ENCODE data around the gene IFFO2.

Gene IFFO2

DNA sequence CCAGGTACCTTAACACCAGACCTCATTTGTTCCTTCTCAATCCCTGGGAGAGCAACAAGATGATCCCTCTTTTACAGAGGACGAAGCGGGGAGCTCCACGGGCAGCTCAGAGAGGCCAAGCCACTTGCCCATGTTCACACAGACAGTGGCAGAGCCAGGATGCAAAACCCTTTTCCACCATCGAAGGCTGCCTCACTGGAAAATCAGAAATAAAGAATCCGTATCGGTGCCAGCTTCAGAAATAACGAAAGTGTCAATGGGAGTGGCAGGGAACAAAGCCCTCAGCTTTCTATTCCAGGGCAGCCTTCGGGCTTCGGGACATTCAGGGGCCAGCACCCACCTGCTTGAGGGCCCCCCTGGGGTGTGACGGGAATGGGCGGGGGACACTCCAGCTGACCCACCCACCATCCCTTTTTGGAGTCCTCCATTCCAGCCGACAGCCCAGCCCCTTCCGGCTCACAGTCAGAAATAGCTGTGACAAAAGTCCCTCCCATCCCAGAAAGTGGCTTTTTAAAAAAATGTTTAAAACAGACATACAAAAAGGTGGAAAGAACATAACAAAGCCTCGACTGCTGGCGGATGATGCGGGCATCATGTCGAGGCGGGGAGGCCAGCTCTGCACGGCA is 6.0 kb downstream of the IFFO2 start:
- DNase-seq (ENCODE audit: low read depth) = no peak

DNA sequence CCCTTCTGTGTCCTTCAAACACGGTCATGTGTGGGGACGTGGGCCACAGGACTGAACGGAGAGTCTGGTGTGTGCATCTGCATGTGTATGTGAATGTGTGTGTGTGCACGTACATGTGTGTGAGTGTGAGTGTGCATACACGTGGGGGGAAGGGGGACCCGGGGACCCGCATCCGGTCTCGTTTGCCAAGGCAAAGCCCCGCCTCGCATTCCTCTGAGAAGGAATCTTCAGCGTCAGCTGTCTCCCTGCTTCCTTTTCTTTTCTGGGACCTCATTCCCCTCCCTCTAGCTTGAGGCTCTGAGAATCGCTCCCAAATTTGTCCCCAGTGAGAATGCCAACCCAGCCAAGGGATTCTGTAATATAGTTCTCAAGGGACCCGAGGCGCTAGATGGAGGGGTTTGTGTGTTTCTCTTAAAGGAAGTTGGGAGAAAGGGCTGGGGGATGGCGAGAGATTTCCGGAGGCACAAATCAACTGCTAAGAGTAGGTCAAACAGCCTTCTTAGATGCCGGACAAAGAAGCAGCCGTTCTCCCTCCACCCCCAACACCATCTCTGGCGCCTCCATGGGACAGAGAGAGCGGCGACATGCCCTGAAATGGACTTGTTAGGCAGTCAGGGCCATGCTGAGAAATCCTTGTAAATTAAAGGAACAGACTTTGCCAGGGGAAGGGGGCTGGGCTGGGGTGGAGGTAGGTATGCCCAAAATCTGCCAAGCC is 6.6 kb downstream of the IFFO2 start:
- no peak for DNase-seq (ENCODE audit: low read depth)

DNA sequence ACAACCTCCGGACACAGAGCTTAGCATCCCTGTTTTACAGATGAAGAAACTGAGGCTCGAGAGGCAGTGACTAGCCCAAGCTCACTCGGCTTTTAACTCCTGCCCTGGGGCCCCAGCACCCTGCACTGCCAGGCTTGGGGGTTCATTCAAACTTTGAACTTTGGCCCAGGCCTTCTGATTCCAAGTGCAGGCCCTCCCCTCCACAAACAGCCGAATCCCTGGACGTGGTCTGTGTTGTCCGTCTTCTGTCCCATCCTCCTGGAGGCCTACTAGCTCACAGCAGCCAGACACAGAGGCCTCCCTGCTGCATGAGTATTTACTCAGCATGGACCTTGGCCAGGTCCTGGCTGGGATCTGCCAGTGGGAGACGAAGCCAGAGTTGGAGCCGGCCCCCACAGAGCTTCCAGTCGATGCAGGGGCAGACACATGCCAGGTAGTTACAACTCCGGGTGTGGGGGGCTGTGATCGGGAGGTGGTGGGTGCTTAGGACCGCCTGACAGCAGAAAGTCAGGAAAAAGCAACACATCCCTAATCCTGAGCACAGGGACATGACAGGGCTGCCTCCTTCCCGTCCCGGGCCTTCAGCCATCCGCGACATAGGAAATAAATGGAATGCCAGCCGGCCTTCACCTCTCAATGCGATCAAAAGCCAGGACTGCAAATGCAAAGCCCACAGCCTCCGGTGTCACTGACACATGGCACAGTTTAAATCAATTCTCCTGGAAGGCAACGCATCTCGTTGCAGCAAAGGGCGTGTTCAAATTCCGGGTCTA is 7.4 kb downstream of the IFFO2 start:
- DNase-seq (ENCODE audit: low read depth) = no peak

DNA sequence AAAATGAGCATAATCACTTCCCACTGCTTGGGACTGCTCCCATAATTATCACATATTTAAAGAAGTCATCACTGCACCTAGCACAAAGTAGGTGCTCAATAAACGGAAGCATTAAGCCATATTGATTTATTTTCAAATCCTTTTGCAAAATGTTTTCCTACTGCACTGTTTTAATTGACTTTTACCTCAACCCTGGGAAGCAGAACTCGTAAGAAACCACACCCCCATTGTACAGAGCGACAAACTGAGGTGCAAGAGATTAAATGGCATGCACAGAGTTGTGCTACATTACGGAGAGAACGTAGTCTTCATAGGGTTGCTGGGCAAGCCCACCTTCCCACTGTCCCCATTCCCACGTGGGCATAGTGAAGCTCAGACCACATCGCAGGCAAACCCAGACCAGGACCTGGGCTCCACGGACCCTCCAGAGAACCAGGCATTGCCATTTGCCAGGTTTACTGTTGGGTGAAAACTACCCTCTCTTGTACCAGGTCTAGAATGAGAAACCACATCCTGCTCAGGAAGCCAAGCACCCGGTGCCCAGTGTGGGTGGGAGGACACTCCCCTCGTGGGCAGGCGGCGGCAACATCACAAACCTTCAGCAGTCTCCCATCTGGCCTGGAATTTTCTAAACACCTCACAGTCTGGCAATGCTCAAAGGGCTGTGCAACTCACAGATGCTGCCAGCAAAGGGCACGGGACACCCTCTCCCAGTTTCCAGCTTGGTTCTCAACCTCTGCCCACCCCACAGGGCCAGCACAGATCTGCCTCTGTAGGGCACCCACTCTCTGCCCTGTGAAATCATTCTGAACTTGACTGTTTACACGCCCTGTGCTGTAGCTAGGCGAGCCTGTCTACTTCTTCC is 8.2 kb downstream of the IFFO2 start:
- DNase-seq (ENCODE audit: low read depth) = no peak

DNA sequence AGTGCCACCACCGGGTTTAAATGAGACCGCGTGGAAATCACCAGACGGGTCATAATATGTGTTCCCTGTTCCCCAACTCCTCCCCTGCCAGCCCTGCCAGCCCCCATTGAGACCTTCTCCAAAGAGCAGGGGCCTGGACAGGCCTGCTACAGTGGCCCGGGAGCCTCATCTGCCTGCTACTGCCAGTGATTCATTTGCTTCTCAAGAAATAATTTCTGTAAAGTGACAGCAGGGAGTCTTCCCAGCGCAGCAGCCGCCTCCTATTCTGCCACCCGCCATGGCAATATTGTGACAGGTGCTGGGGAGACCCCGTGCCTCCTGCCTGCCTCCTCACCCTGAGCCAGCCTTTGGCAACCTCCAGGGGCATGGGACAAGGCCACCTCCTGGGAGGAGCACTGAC is 8.9 kb downstream of the IFFO2 start:
- no peak for DNase-seq (ENCODE audit: low read depth)

DNA sequence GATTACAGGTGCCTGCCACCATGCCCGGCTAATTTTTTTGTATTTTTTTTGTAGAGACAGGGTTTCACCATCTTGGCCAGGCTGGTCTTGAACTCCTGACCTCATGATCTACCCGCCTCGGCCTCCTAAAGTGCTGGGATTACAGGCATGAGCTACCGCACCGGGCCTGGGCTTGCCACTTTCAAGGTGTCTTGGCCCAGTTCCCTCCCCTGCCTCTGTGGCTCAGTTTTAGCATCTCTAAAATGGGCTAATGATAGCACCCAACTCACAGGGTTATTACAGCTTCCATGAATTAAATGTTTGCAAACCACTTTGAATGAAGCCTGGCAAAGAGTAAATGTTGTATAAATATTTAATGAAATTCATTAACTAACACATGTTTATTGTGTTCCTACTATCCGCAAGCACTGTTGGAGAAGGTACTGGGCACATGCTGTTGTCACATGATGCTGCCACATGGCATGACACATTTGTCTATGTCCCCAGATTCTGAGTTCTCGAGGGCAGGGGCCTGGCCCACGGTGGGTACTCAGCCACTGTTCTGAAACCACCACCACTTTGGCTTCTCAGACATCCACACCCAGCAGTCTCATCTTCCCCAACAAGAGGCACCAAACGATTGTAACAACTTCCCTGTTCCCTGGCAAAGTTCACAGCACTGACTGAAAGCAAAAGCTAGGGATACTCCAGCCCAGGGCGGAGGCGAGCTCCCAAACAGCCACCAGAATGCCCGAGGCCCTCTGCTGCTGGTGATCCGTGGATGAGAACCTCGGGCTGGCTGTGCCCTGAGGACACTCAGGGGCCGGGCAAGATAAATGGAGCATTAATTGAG is 9.7 kb downstream of the IFFO2 start:
- DNase-seq (ENCODE audit: low read depth) = no peak

DNA sequence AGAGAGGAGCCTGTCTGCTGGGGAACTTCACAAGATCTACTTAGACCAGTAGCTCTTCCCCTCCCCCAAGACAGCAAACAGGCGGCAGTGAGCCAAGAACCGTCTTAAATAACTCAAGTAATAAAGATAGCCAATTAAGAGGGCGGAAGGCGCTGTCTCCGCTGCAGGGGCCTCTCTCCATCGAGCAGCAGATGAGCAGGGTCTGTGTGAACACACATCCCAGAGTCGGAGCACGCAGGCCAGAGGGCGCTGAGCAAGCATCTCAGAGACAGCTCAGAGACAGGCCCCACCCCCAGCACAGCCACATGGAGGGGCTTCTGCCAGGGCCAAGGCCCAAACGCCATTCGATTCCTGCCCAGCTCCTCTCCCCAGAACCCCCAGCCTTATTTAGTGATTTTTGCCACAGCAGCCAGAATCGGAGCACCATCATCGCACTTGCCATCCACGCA is 11.1 kb downstream of the IFFO2 start:
- no peak for DNase-seq (ENCODE audit: low read depth)

DNA sequence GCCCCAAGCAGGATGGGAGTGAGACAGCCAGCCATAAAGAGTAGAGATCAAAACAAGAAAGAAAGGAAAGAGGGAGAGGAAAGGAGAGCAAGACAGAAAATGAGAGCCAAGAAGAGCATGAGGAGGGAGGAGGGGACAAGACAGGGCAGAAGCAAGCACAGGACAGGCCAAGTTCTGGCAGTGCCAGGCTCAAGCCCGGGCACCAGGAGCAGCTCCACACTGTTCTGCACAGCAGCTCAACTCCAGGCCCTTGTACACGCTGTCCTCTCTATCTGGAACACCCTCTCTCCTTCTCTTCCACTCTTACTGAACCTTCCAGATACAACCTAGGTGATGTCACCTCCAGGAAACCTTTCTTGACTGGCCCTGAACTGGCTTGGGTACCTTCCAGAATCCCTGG is 11.7 kb downstream of the IFFO2 start:
- no peak for DNase-seq (ENCODE audit: low read depth)

DNA sequence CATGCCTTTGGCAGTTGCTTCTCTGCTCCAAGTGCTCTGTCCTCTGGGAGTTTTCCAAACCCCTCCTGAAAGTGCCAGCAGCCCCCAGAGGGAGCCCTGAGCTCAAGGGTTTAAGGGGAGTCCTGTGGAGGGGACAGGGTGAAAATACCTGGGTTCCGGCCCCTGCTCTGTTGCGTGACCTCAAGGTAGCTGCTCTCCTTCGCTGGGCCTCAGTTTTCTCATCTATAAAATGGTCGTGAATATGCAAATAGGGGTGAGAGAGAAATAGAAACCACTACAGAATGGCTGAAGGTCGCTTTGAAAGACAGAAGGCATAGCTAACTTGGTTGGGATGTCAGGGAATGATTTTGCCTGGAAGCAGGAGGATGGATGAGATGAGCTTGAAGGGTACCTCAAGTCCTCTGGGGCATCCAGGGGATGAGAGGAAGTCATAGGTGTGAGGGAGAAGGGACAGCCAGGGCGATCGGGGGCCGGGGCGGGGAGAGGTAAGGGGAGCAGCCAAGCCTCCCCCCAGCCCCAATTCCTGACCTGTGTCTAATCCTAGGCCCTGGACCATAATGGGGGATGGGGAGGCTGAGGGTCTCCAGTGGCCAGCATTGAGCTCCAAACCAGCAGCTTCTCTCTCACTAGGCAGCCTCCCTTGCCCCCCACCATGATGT is 12.4 kb downstream of the IFFO2 start:
- no peak for DNase-seq (ENCODE audit: low read depth)

DNA sequence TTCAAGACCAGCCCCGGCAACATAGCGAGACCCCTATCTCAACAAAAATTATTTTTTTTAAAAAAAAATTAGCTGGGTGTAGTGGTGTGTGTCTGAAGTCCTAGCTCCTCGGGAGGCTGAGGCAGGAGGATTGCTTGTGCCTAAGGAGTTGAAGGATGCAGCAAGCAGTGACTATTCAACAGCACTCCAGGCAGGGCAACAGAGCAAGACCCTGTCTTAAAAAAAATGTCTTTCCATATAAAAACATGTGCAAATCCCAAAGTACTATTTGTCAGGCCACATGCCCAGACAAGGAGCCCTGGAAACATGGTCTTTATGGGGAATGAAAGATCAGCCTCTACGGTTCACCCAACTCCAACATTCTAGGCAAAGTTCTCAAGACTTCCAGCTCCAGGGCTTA is 13.3 kb downstream of the IFFO2 start:
- no peak for DNase-seq (ENCODE audit: low read depth)

DNA sequence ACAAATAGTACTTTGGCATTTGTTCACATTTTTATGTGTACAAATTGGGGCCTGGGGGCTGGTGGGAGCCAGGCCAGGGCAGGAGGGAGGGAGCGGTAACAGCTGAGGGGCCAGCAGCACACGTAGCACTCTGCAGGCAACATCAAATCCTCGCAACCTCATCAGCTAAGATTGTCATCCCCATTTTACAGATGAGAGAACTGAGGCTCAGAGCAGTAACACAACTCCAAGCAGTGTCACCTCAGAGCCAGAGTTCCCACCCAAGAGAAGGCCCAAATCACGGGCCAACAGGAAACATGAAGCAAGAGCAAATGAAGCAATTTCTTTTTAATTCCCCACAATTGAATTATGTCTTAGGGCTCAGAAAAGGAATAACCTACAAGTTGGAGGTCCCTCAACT is 14.1 kb downstream of the IFFO2 start:
- no peak for DNase-seq (ENCODE audit: low read depth)

DNA sequence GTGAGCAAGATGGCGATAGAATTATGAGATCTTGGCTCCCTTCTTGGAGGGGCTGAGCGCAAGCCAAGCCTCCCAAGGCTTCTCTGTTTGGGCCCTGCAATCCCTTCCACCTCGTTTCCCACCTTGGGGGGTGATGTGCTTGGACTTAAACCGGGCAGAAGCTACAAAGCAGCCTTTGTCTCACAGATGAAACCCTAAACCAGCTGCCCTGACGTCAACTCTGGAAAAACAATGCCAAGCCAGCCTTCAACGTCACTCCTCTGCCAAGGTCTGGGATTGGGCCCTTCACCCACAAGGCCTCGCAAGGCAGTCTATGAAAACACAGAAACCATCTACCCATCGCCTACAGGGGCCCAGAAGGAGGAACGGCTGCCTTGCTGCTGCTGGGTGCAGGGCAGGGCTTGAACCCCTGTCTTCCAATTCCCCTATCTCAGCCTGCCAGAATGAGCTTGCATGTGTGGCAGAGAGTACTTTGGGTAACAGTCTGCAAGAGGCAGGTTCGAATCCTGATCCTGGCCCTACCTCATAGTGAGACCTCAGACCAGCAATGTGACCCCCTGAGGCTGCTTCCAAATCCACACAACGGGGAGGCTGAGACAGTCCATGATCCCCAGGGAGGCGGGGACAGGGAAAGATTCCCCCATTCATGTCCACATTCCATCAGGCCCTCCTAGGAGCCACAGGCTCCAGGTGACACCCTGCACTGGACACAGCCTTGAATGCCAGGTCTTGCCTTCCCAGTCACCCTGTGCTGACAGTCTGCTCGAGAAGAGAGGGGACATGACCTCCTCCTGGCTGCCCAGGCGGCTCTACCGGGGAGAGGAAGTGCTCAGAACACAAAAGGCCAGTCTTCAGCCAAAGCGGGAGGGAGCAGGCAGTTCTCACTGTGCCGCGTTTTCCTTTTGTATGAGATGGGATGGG is 15.0 kb downstream of the IFFO2 start:
- DNase-seq (ENCODE audit: low read depth) = no peak

DNA sequence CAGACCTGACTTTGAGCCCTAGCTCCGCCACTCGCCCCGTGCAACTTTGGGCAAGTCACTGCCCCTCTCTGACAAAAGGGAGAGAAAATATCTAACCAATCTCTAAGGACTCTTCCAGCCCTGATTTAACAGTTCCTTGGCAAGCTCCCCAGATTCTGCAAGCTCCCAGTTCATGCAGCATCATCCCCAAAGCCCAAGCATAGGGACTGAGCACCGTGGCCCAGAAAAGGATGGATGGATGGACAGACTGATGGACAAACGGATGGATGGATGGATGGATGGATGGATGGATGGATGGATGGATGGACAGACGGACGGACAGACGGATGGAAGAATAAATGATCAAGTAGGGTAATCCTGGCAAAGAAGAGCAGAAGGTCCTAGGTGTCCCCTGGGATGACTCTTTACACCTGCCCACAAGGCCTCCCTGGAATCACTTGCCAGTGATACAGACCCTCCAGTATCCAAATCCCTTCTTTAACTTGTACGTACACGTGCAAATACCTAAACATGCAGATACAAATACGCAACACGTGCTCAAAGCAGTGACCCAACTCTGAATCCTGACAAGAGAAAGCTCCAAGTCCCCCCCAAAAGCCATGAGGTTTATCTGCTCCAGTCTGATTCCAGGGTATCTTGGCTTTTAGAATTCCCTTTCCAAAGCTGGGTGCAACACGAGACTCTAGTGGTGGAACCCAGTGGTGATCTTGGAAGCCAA is 16.0 kb downstream of the IFFO2 start:
- DNase-seq (ENCODE audit: low read depth) = no peak

DNA sequence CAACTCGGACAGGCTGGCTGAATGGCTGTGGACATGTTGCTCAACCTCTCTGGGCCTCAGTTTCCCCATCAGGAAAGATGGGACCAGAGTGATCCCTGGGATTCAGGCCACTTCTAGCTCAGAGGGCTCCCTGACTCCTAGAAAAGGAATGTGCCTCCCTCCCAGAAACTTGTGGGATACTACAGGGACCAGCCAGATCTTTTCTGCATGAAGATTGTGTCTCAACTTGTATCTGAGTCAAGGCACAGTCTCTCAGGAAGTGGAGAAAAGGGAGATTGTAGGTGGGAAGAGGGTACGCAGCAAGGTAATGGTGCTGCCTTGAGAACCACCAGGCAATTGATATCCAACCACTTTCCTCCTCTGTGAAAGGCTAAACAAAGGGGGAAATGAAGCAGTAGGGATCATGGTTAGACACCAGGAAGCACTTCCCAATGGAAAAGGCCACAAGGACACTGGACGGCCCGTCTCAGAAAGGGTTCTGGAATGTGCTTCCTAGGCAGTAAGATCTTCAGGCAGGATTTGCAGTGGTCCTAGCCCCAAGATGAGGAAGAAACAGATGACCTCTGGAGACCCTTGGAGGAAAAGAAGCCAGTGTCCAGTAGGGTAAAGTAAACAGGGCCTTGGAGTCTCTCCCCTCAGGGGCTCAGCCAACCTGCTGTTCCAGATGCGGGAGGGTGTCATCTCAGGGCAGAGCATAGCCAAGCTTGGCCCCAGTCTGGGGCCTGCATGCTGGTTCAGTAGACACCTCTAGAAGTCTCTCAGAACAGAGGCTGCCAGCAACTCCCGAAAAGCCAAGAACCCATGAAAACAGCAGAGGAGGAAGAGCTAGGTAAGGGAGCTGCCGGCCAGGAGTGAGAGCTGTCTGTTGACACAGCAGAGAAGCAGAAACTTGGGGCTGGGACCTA is 16.8 kb downstream of the IFFO2 start:
- no peak for DNase-seq (ENCODE audit: low read depth)

DNA sequence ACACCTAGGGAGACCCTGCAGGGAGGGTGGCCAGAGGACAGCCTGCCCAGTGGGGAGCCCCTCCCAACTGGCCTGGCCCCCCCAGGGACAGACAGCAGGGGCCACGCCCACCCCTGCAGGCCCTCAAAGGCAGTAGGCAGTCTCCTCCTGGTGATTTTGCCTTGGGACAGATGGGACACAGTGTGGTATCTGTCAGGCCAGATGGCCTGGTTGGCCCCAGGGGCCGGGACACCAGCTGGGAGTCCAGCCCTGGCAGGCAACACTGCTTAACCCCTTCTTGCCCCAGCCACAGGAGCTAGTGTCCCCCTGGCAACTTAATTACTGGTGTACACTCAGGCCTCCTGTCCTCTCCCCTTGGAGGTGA is 17.8 kb downstream of the IFFO2 start:
- DNase-seq (ENCODE audit: low read depth) = no peak

DNA sequence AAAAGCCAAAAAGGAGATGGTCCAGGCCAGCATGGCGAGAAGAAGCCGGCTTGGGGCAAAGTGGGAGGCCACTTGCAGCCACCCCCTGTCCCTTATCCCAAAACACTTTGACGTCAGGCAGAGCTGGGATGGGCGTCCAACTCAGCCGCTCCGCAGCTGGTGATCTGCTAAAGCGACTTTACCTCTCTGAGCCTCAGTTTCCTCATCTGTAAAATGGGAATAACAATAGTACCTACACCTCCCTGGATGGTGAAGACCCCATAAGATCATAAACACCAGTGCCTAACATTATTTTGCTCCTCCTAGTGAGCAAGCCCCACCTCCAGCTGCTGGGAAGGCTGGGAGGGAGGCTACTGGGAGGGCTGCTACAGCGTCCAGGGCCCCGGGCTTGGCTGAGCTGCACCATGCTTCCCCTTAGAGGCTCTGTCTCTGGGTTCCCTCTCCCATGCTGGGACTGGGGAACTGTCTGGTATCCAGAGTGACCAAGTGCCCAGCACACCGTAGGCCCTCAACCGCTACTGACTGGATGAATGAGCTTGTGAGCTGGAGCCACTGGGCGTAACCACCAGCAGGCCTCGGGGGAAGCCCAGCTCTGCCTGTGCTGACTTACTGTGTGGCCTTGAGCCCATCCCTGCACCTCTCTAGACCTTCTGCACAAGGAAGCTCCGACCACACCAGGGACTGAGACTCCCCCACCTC is 18.3 kb downstream of the IFFO2 start:
- no peak for DNase-seq (ENCODE audit: low read depth)

DNA sequence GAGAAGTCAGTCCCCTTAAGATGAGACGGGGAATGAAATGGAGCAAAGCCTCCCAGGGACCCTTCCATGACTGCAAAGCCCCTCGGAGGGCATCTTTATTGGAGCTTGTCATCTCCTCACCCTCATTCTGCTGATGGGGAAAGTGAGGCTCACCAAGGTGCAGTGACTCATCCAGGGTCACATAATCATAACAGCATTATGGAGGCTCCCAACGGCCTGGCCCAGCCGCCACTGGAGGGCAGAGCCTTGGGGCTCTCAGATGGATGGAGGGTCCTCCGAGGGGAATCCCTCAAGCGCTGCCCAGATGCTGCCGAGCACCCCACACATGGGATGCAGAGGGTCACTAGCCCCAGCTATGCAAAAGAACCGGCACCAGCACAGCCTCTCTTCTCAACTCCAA is 18.9 kb downstream of the IFFO2 start:
- no peak for DNase-seq (ENCODE audit: low read depth)
